OCI-LY1 (cell line): ENCODE results near the gene TRIM28.

Experiments
- H2AFZ ChIP-seq: fragments of 200-600 bp; sonication (generic), shearing (Covaris generic); 2 replicates; pipeline ENCODE4 v1.6.0; 2014; ENCODE audit warnings: antibody characterized with exemption, mild to moderate bottlenecking, low read length
- H3F3A ChIP-seq: fragments of 200-600 bp; sonication (generic), shearing (Covaris generic); 2 replicates; pipeline ENCODE4 v1.6.0; 2014; ENCODE audit warnings: mild to moderate bottlenecking, antibody characterized with exemption, low read length, moderate library complexity; ENCODE audit not compliant: insufficient read depth
- H3K27ac ChIP-seq: fragments of 200-600 bp; sonication (generic); 2 replicates; pipeline ENCODE4 v1.5.1; 2014; ENCODE audit warnings: low read length, mixed run types, mild to moderate bottlenecking, low read depth; ENCODE audit not compliant: poor library complexity, severe bottlenecking
- H3K27me3 ChIP-seq: fragments of 200-600 bp; sonication (generic); 2 replicates; pipeline ENCODE4 v1.6.0; 2014; ENCODE audit warnings: antibody characterized with exemption, mild to moderate bottlenecking, low read length, moderate library complexity; ENCODE audit not compliant: insufficient read depth
- H3K36me3 ChIP-seq: fragments of 200-600 bp; sonication (generic); 2 replicates; pipeline ENCODE4 v1.6.1; 2014; ENCODE audit warnings: mild to moderate bottlenecking, antibody characterized with exemption, low read length, moderate library complexity, mixed read lengths; ENCODE audit not compliant: insufficient read depth
- H3K4me1 ChIP-seq: fragments of 200-600 bp; sonication (generic); 2 replicates; pipeline ENCODE4 v1.5.1; 2014; ENCODE audit warnings: mild to moderate bottlenecking, low read length, moderate library complexity; ENCODE audit not compliant: insufficient read depth, severe bottlenecking
- H3K4me2 ChIP-seq: fragments of 200-600 bp; sonication (generic), shearing (Covaris generic); 2 replicates; pipeline ENCODE4 v1.6.1; 2014; ENCODE audit warnings: low read length
- H3K4me3 ChIP-seq: fragments of 200-600 bp; sonication (generic); 2 replicates; pipeline ENCODE4 v1.5.1; 2014; ENCODE audit warnings: low read length, low read depth, mild to moderate bottlenecking, mixed read lengths; ENCODE audit not compliant: poor library complexity, severe bottlenecking
- H3K79me2 ChIP-seq: fragments of 200-600 bp; shearing (Covaris generic); 2 replicates; pipeline ENCODE4 v1.6.1; 2016; ENCODE audit warnings: mixed run types, low read length, mixed read lengths; ENCODE audit not compliant: insufficient read depth
- H3K9ac ChIP-seq: fragments of 200-600 bp; sonication (generic), shearing (Covaris generic); 2 replicates; pipeline ENCODE4 v1.6.1; 2014; ENCODE audit warnings: mild to moderate bottlenecking, low read length, mixed read lengths
- H3K9me2 ChIP-seq: fragments of 200-600 bp; sonication (generic), shearing (Covaris generic); 2 replicates; pipeline ENCODE4 v1.6.1; 2014; ENCODE audit warnings: low read depth, mild to moderate bottlenecking, low read length, mixed read lengths
- H3K9me3 ChIP-seq: fragments of 200-600 bp; shearing (Covaris generic); 2 replicates; pipeline ENCODE4 v1.6.1; 2014; ENCODE audit warnings: low read length, mixed read lengths
- H4K20me1 ChIP-seq: fragments of 200-600 bp; sonication (generic), shearing (Covaris generic); 2 replicates; pipeline ENCODE4 v1.6.0; 2016; ENCODE audit warnings: mild to moderate bottlenecking, low read length; ENCODE audit not compliant: insufficient read depth
- EZH2 ChIP-seq: fragments of 200-600 bp; sonication (generic), shearing (Covaris generic); IDR thresholded peaks from 2 replicates; pipeline ENCODE4 v1.8.0; 2017; ENCODE audit warnings: borderline replicate concordance, mixed run types, mild to moderate bottlenecking, antibody characterized with exemption, low read length, moderate library complexity, mixed read lengths
- TF ChIP-seq, protein P1 (sequence below): fragments of 200-600 bp; sonication (generic), shearing (Covaris generic); IDR thresholded peaks from 2 replicates; pipeline ENCODE4 v1.5.1; 2017; ENCODE audit warnings: mild to moderate bottlenecking, antibody characterized with exemption, low read length, moderate library complexity, mixed read lengths

Gene TRIM28

DNA sequence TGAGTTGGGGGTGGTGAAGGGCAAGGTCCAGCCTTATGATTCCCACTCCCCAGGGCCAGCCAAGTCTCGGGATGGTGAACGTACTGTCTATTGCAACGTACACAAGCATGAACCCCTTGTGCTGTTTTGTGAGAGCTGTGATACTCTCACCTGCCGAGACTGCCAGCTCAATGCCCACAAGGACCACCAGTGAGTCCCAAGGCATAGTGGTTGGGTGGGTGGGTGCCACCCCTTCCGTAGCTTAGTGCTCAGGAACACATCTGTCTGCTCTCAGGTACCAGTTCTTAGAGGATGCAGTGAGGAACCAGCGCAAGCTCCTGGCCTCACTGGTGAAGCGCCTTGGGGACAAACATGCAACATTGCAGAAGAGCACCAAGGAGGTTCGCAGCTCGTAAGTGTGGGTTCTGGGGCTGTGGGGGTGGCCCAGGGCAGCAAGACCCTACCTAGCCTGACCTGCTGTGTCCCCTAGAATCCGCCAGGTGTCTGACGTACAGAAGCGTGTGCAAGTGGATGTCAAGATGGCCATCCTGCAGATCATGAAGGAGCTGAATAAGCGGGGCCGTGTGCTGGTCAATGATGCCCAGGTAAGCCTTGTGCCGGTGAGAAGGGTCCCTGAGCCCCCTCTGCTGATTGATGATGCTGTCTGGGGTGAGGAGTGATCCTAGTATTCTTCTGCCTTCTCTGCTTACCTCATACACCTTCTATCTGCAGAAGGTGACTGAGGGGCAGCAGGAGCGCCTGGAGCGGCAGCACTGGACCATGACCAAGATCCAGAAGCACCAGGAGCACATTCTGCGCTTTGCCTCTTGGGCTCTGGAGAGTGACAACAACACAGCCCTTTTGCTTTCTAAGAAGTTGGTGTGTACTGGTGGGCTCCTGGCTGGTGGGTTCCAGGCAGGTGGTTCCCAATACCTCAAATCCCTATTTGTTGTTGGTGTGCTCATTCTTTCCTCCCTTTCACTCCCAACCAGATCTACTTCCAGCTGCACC lies 3.8 kb downstream of the TRIM28 start:
- H3K79me2 ChIP-seq = peaks cover 29% of the 10 kb centered on the region
- peaks cover 23% of the 10 kb centered on the region for H3K4me1 ChIP-seq
- H2AFZ ChIP-seq = no peak overlapping the region
- H3K9me2 ChIP-seq = no peaks in the 10 kb centered on the region
- H3F3A ChIP-seq = 0 out of 2 replicates have a peak, but pooled peaks cover 4% of the 10 kb centered on the region
- H3K27me3 ChIP-seq = no peaks in the 10 kb centered on the region
- H3K9ac ChIP-seq = no peak overlapping the region
- no peaks in the 10 kb centered on the region for H3K9me3 ChIP-seq
- no peak overlapping the region; the same call in 1 of the 2 replicates for H3K4me2 ChIP-seq
- H3K4me3 ChIP-seq = no peak overlapping the region
- TF ChIP-seq, protein P1, sequence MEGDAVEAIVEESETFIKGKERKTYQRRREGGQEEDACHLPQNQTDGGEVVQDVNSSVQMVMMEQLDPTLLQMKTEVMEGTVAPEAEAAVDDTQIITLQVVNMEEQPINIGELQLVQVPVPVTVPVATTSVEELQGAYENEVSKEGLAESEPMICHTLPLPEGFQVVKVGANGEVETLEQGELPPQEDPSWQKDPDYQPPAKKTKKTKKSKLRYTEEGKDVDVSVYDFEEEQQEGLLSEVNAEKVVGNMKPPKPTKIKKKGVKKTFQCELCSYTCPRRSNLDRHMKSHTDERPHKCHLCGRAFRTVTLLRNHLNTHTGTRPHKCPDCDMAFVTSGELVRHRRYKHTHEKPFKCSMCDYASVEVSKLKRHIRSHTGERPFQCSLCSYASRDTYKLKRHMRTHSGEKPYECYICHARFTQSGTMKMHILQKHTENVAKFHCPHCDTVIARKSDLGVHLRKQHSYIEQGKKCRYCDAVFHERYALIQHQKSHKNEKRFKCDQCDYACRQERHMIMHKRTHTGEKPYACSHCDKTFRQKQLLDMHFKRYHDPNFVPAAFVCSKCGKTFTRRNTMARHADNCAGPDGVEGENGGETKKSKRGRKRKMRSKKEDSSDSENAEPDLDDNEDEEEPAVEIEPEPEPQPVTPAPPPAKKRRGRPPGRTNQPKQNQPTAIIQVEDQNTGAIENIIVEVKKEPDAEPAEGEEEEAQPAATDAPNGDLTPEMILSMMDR = no peak
- no peak for TF ChIP-seq EZH2
- no peaks in the 10 kb centered on the region for H4K20me1 ChIP-seq
- peaks cover 79% of the 10 kb centered on the region for H3K36me3 ChIP-seq
- H3K27ac ChIP-seq = no peak overlapping the region

DNA sequence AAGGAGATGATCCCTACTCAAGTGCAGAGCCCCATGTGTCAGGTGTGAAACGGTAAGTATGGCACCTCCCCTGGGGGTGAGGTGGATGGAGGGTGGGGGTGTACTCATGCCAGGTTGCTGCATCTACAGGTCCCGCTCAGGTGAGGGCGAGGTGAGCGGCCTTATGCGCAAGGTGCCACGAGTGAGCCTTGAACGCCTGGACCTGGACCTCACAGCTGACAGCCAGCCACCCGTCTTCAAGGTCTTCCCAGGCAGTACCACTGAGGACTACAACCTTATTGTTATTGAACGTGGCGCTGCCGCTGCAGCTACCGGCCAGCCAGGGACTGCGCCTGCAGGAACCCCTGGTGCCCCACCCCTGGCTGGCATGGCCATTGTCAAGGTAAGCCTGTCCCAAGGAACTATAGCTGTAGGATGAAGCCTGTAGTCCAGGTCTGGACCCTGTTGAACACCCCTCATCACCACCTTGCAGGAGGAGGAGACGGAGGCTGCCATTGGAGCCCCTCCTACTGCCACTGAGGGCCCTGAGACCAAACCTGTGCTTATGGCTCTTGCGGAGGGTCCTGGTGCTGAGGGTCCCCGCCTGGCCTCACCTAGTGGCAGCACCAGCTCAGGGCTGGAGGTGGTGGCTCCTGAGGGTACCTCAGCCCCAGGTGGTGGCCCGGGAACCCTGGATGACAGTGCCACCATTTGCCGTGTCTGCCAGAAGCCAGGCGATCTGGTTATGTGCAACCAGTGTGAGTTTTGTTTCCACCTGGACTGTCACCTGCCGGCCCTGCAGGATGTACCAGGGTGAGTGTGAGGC lies 5.2 kb downstream of the TRIM28 start:
- Histone ChIP-seq H3K4me2 (no peak overlapping the region), H4K20me1 (no peaks in the 10 kb centered on the region), H3K27ac (no peak overlapping the region), H3K4me1 (peaks cover 26% of the 10 kb centered on the region), H3K4me3 (no peak overlapping the region), H3K27me3 (no peaks in the 10 kb centered on the region), H3K79me2 (peaks cover 29% of the 10 kb centered on the region), H3K9me2 (no peaks in the 10 kb centered on the region), H3K36me3 (peaks cover 87% of the 10 kb centered on the region), H3K9ac (no peak overlapping the region), H3F3A (0 out of 2 replicates have a peak, but pooled peaks cover 7% of the 10 kb centered on the region), H3K9me3 (no peaks in the 10 kb centered on the region), H2AFZ (no peak overlapping the region)
- TF ChIP-seq, protein P1 = no peak
- no peak for TF ChIP-seq EZH2

DNA sequence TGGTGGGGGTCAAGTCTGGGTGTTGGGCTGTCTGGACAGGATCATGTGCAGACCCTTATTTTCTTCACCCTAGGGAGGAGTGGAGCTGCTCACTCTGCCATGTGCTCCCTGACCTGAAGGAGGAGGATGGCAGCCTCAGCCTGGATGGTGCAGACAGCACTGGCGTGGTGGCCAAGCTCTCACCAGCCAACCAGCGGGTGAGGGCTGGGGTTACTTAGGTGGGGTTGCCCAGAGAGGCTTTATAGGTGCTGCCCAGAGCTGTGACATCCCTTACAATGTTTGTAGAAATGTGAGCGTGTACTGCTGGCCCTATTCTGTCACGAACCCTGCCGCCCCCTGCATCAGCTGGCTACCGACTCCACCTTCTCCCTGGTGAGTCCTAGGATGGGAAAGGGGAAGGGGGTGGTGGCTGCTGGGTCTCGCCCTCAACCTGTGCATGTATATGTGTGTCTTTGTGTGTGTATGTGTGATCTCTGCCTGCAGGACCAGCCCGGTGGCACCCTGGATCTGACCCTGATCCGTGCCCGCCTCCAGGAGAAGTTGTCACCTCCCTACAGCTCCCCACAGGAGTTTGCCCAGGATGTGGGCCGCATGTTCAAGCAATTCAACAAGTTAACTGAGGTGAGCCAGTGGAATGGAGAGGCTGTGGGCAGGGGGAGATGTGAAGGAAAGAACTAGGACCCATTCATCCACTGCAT lies 5.9 kb downstream of the TRIM28 start:
- TF ChIP-seq, protein P1 = no peak
- no peak for TF ChIP-seq EZH2
- no peaks in the 10 kb centered on the region for H3K27me3 ChIP-seq
- no peaks in the 10 kb centered on the region for H3K9me3 ChIP-seq
- H3K79me2 ChIP-seq = peaks cover 27% of the 10 kb centered on the region
- H3K4me2 ChIP-seq = no peak overlapping the region
- H3K27ac ChIP-seq = no peak overlapping the region
- peaks cover 86% of the 10 kb centered on the region for H3K36me3 ChIP-seq
- H3K9me2 ChIP-seq = no peaks in the 10 kb centered on the region
- no peak overlapping the region for H3K4me3 ChIP-seq
- 0 out of 2 replicates have a peak, but pooled peaks cover 7% of the 10 kb centered on the region for H3F3A ChIP-seq
- peaks cover 30% of the 10 kb centered on the region for H3K4me1 ChIP-seq
- H4K20me1 ChIP-seq = no peaks in the 10 kb centered on the region
- H3K9ac ChIP-seq = no peak overlapping the region
- H2AFZ ChIP-seq = no peak overlapping the region
